ENCODE results near the gene MMEL1.

Gene MMEL1

GRCh38 chr1:2643414-2644077 is 10.7 kb upstream of the MMEL1 start:
- POLR2A ChIA-PET: no interaction called here
- CTCF ChIA-PET: interaction anchor here (1.3 kb wide), 1 partner anchor 56 kb away, joined by 3 read pairs; no protein-coding TSS in a partner anchor
- no peak for TF ChIP-seq CTCF (IDR thresholded peaks at IDR 0.05; ENCODE audit: control extremely low read depth, extremely low read depth, low read depth, missing control alignments)
- DNase-seq (ENCODE audit: extremely low spot score): peak; percentile 18

- ChIA-PET CTCF (no interaction called here), POLR2A (no interaction called here)
- DNase-seq (ENCODE audit: extremely low spot score): peak; percentile 100
- TF ChIP-seq CTCF (IDR thresholded peaks at IDR 0.05; ENCODE audit: control extremely low read depth, extremely low read depth, low read depth, missing control alignments): no peak
Observed at GRCh38 chr1:2642560-2643413, 10.0 kb upstream of the MMEL1 start.

GRCh38 chr1:2642131-2642559 is 9.3 kb upstream of the MMEL1 start:
- peak; percentile 17 for DNase-seq (ENCODE audit: extremely low spot score)
- POLR2A ChIA-PET: no interaction called here
- CTCF ChIA-PET: no interaction called here
- no peak for TF ChIP-seq CTCF (IDR thresholded peaks at IDR 0.05; ENCODE audit: control extremely low read depth, extremely low read depth, low read depth, missing control alignments)

- POLR2A ChIA-PET: no interaction called here
- DNase-seq (ENCODE audit: extremely low spot score): peak; percentile 23
- CTCF ChIA-PET: no interaction called here
- TF ChIP-seq CTCF (IDR thresholded peaks at IDR 0.05; ENCODE audit: control extremely low read depth, extremely low read depth, low read depth, missing control alignments): no peak
Observed at GRCh38 chr1:2641381-2642130, 8.7 kb upstream of the MMEL1 start.

GRCh38 chr1:2640626-2641025 is 7.8 kb upstream of the MMEL1 start:
- DNase-seq (ENCODE audit: extremely low spot score): no peak
- ChIA-PET CTCF (interaction anchor here (1.3 kb wide), 1 partner anchor 226 kb away, joined by 4 read pairs; no protein-coding TSS in a partner anchor), POLR2A (interaction anchor here (0.6 kb wide), 1 partner anchor 1087 kb away, joined by 4 read pairs; no protein-coding TSS in a partner anchor)
- no peak for TF ChIP-seq CTCF (IDR thresholded peaks at IDR 0.05; ENCODE audit: control extremely low read depth, extremely low read depth, low read depth, missing control alignments)

Data from GM10248 (cell line).